ENCODE data around the gene PIK3CB.

DNA sequence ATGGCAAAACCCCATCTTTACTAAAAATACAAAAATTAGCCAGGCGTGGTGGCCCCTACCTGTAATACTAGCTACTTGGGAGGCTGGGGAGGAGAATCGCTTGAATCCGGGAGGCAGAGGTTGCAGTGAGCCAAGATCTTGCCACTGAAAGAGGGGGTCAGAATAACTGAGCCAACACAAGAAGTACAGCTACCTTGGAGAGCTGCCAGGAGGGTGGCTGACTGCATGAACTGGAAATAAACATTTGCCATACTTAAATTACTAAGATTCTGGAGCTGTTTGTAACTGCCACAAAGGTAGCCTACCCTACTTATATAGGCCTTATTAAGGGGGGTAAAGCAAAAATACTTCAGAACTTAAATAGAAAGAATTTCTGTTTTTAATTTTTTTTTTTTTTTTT, 15.4 kb upstream of the PIK3CB start:
- TF ChIP-seq, protein P1, sequence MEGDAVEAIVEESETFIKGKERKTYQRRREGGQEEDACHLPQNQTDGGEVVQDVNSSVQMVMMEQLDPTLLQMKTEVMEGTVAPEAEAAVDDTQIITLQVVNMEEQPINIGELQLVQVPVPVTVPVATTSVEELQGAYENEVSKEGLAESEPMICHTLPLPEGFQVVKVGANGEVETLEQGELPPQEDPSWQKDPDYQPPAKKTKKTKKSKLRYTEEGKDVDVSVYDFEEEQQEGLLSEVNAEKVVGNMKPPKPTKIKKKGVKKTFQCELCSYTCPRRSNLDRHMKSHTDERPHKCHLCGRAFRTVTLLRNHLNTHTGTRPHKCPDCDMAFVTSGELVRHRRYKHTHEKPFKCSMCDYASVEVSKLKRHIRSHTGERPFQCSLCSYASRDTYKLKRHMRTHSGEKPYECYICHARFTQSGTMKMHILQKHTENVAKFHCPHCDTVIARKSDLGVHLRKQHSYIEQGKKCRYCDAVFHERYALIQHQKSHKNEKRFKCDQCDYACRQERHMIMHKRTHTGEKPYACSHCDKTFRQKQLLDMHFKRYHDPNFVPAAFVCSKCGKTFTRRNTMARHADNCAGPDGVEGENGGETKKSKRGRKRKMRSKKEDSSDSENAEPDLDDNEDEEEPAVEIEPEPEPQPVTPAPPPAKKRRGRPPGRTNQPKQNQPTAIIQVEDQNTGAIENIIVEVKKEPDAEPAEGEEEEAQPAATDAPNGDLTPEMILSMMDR (IDR thresholded peaks at IDR 0.05) = no peak
- no peak for TF ChIP-seq ZFX (IDR thresholded peaks at IDR 0.05; ENCODE audit: borderline replicate concordance)

Measured in 22Rv1 (cell line).